SK-N-MC (cell line): ENCODE results near the gene ZNF181.

ENCODE experiments used
- EZH2 ChIP-seq: fragments of 200-600 bp; sonication (generic); IDR thresholded peaks from one replicate; pipeline ENCODE4 v1.6.1; 2017; ENCODE audit warnings: antibody characterized with exemption
- POLR2AphosphoS5 ChIP-seq: IDR thresholded peaks from 2 replicates; pipeline ENCODE4 v1.6.1; 2012; ENCODE audit warnings: mild to moderate bottlenecking, low read depth, low read length, borderline replicate concordance

GRCh38 chr19:34713262-34713637 lies 20.8 kb upstream of the ZNF181 start:
- no peak for TF ChIP-seq POLR2AphosphoS5
- TF ChIP-seq EZH2: no peak
